Stimulated activated CD8-positive, alpha-beta memory T cell treated with anti-CD3 and anti-CD28 coated beads, Interleukin-15, amount 100 ng/mL, for 1 hour (primary cell): Measurements from ENCODE around the gene FMN1.

Source experiments
- DNase-seq: peaks from one replicate; pipeline ENCODE4 v3.0.0-alpha.2; 2020; ENCODE audit warnings: low read depth

FMN1 gene

DNA sequence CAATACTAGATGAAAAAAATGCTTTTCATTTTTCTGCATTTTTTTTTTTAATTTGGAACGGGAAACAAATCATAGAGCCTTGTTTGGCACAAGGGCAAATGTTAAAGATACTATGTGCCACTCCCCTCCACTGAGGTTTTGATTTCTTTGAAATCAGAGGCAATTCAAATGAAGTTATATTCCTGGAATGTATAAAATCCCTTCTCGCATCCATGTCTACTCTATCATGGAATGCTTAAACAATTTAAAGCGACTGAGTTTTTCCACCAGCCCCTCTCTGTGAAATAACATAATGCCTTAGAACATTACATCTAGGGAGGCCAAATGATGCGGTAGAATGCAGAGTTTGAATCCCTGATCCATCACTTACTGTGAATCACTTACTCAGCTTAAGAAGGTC is 69.7 kb downstream of the FMN1 start:
- DNase-seq, result no peak

- no peak for DNase-seq
Measured at GRCh38 chr15:33124279-33124678, 70.2 kb downstream of the FMN1 start.

DNA sequence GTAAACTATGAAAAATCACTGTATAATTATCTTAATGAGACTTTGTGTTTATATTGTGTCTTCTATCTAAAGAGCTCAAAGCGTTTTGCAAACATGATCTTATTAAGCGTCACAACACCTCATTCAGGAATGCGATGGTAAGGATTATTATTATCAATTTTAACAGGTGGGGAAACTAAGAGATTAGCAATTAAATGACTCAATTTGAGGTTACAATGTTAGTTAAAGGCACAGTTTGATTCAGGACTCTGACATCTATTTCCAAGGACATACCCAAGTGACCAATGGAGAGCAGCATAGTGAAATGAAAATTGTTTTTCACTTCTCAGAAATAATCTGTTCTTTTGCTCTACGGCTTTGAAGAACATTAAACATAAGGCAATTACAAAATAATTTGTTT is 74.6 kb downstream of the FMN1 start:
- DNase-seq, result no peak

DNA sequence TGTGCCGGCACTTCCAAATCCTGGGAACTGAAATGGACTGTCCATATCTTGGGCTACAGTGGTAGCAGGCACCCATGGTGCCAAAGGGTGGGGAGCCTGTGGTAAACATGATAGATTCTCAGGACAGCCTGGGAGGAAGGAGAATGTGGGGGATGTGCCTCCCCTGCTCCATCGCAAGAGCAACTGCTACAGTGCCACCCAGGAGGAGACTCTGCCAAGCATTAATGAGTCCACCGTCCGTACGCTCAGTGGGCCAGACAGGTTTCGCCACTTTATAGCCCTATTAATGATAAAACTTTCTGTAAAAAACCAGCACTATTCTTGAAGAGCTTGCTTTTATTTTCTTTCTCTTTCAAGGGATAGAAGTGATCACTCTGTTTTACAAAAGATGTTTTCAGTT is 75.2 kb downstream of the FMN1 start:
- DNase-seq, result no peak

DNA sequence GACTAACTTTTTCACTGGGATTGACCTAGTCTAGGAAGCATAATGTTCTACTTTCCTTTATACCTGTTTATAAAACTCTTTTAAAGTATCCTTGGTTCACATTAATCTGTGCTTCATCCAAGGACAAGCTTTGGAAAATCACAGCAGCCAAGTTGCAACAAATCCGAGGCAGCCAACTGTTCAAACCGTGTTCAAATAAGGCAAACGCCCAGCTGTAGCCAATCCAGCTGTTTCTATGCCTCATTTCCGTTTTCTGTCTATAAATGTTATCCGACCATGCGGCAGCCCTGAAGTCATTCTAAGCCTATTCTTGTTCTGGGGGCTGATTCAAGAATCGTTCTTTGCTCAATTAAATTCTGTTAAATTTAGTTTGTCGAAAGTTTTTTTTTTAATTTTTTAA is 78.3 kb downstream of the FMN1 start:
- DNase-seq, result no peak

DNA sequence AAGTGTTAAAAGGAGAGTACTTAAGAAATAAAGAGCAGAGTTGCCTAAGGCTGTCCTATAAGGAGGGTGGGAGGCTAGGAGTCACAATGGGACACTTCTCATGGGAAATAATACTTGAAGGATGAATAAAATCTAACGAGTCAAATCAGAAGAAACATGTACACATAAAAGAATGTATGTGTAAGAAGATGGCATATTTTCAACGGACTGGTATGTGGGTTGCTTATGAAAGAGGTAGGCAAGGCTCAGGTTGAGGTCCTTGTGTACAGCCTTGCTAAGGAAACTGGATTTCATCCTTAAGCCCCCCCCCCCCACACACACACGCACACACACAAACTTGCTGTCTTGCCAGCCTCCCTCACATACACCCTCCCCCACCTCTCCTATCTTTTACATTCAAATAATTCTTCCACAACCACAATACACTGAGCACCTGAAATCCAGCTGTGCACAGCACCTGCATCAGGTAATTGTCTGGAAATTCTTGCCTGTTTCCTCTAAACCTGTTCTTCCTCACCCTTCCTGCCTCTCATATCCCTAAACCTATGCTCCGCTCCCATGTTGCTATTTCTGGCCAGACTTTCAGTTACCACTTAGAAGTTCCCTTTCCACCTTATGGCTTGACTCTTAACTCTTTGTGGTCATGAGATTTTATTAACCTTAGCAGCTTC is 79.2 kb downstream of the FMN1 start:
- no peak for DNase-seq

GRCh38 chr15:33114374-33114717 is 80.2 kb downstream of the FMN1 start:
- DNase-seq, result no peak

- DNase-seq, result no peak
Measured at GRCh38 chr15:33113666-33114373, 80.7 kb downstream of the FMN1 start.

DNA sequence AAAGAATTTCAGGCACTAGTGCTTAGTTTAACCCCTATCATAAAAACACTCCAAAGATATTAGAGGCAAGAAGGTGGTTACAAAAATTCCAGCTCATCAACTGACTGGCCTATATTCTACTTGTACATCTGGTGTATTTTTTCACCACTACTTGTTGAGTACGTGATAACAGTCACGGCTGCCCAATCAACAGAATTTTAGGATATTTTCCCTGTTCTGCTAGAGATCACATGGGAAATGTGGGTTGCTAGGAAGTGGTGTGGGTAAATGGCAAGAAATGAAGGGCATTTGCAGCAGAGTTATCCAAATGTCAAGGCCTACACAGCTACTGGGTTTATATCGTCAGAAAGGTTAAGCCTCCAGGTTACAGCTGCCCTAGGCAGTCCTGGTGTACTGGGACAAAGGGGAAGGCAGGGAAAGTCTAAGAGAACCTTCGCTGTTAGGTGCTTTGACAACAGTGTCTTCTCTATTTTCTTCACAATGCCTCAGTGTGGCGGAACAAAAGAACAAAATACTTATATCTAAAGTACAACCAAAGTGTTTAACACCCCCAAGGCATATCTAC is 81.9 kb downstream of the FMN1 start:
- DNase-seq, result no peak

DNA sequence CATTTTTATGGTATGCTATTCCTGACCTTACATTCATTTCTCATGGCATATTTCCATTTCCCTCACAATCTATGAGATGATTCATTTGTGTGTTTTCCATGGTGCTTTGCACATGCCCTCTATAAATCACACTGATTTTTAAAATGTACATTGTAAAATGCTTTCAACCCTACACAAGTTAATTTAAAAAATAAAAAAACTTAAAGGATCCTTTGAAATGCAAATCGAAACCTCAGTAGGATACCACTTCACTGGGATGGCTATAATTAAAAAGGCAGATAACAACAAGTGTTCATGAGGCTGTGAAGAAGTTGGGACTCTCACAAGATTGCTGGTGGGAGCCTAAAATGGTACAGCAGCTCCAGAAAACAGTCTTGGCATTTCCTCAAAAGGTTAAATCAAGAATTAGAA is 83.5 kb downstream of the FMN1 start:
- DNase-seq, result no peak

DNA sequence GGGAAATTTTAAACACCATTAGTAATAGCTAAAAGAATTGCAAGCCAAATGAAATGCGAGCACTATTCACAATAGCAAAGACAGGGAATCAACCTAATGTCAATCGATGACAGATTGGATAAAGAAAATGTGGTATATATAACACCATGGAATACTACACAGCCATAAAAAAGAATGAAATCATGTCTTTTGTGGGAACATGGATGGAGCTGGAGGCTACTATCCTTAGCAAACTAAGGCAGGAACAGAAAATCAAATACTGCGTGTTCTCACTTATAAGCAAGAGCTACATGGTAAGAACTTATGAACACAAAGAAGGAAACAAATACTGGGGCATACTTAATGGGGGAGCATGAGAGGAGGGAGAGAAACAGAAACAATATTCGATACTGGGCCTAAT is 85.2 kb downstream of the FMN1 start:
- no peak for DNase-seq

GRCh38 chr15:33108518-33108917 is 86.0 kb downstream of the FMN1 start:
- no peak for DNase-seq

GRCh38 chr15:33107950-33108349 is 86.6 kb downstream of the FMN1 start:
- DNase-seq, result no peak

DNA sequence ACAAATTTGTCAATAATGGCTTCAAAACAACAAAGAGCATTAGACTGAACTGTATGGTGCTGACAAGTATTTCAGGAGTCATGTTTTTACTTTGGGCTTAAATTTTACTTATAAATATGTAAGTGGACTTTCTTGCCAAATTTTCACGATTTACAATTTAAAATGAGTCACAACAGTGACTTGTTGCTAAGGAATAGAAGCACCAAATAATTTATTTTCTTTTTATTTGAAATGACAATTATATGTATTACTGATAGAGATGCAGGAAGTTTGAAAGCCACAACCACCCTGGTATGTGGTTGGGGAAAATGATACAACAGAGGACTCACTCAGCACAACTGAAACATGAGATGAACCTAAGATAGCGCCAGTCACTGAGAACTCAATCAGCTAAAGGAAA is 90.3 kb downstream of the FMN1 start:
- DNase-seq, result no peak

GRCh38 chr15:33101036-33101435 is 93.5 kb downstream of the FMN1 start:
- no peak for DNase-seq

DNA sequence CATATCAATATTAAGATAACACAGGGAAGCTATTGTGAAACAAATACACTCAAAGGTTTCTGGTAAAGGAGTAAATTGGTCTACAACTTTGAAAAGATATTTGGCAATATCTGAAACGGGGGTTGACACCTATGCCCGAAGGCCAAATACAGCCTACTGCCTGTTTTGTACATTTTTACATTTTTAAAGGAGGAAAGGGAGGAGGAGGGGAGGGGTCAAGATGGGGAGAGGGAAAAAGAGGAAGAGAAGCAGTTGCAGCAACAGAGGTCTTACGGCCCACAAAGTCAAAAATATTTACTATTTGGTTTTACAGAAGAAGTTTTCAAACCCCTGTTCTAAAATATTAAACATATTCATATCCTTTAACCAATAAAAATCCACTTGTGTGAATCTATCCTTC is 94.2 kb downstream of the FMN1 start:
- DNase-seq, result no peak

- no peak for DNase-seq
Measured at GRCh38 chr15:33099739-33100138, 94.8 kb downstream of the FMN1 start.

DNA sequence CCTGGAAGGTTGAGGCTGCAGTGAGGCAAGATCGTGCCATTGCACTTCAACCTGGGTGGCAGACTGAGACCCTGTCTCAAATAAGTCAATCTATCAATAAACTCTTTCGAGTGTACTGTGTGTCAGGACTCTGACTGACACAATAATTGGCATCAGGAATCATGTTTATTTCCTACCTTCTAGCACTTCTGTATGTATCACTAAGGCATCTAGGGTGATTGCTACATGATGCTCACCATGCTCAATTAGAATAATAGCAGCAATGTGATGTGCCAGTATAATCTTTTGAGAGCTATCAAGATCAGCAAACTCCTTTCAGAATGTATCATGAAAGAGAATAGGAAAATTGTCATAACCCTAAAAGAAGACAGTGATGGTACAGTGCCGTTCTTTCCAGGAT is 95.3 kb downstream of the FMN1 start:
- DNase-seq, result no peak

- DNase-seq, result no peak
Measured at GRCh38 chr15:33098094-33099058, 96.1 kb downstream of the FMN1 start.

- no peak for DNase-seq
Measured at GRCh38 chr15:33096134-33096533, 98.4 kb downstream of the FMN1 start.

DNA sequence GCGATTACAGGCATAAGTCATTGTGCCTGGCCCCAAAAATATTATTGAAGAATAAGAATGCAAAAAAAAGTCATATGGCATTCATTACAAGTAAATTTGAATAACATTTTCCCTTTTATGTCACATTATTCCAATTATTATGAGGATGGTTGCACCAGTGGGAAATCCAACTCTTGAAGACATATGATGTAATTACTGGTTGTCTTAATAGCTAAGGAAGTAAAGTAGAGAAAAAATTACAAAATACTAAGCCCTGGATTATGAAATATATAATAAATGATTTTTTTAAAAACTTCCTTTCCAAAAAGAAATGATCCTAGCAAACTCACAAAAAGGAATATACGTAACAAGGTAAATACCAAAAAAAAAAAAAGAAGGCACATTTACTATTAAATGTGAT is 98.9 kb downstream of the FMN1 start:
- DNase-seq, result no peak

DNA sequence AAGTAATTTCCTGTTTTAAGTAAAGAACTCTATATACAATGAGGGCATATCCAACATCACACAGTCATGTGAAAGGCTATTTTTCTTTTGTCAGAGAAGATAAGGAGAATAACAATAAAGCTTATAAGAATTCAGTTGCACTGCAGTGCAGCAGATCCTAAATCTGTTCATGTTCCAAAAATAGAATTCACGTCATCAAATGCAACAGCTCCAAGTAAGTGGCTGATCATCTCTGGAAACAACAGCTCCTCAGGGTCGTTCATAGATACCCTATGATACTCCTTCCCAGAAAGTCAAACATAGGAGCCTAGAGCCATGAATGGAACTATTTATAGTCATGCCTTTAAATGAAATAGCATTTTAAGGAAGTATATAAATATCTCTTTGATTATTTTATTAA is 100.2 kb downstream of the FMN1 start:
- no peak for DNase-seq

GRCh38 chr15:33093222-33093621 is 101.3 kb downstream of the FMN1 start:
- no peak for DNase-seq
